ENCODE results near the gene LRP1. TPM values are rescaled to one million over a fixed set of nuclear protein-coding genes. Genes with fewer than 3 reads are reported as not detected.

LRP1 gene
- total RNA-seq, 2 experiments from 2014 or later: 0.33 to 0.85 TPM

- peaks cover 52% of the 10 kb centered on the region for H3K27me3 Mint-ChIP-seq
- H3K36me3 Mint-ChIP-seq: peaks cover 14% of the 10 kb centered on the region
- peaks cover 46% of the 10 kb centered on the region for H3K4me1 Mint-ChIP-seq
- H3K27ac Mint-ChIP-seq: peak overlapping the region; percentile 73
- H3K9me3 Mint-ChIP-seq (ENCODE audit: low read depth): no peaks in the 10 kb centered on the region
- ATAC-seq (peak; percentile 8), DNase-seq (no peak)
- CTCF ChIA-PET: interaction anchor here (1.0 to 19.2 kb wide), 14 partner anchors 10 to 234 kb away, joined by 3 to 647 read pairs (median 12); partner anchors contain the start of genes GLI1, INHBC, INHBE and LRP1
- peak overlapping the region; percentile 84 for H3K4me3 Mint-ChIP-seq
These were observed 109.9 kb downstream of the LRP1 start for GRCh38 chr12:57237932-57238853.

GRCh38 chr12:57238854-57239554, 110.7 kb downstream of the LRP1 start:
- Mint-ChIP-seq H3K4me3 (peak overlapping the region; percentile 84), H3K27ac (peak overlapping the region; percentile 79), H3K4me1 (peaks cover 50% of the 10 kb centered on the region), H3K27me3 (peaks cover 52% of the 10 kb centered on the region), H3K36me3 (peaks cover 7% of the 10 kb centered on the region), H3K9me3 (ENCODE audit: low read depth) (no peaks in the 10 kb centered on the region)
- CTCF ChIA-PET: interaction anchor here (1.0 to 19.2 kb wide), 20 partner anchors 9 to 240 kb away, joined by 3 to 647 read pairs (median 5); partner anchors contain the start of genes GLI1, INHBC, INHBE and LRP1
- peak; percentile 92 for DNase-seq
- ATAC-seq: peak; percentile 71

GRCh38 chr12:57239587-57240065, 111.3 kb downstream of the LRP1 start:
- Mint-ChIP-seq H3K4me1 (peaks cover 50% of the 10 kb centered on the region), H3K27ac (peak overlapping the region; percentile 79), H3K27me3 (peaks cover 52% of the 10 kb centered on the region), H3K36me3 (peaks cover 1% of the 10 kb centered on the region), H3K9me3 (ENCODE audit: low read depth) (no peaks in the 10 kb centered on the region), H3K4me3 (peak overlapping the region; percentile 84)
- DNase-seq: no peak
- ATAC-seq: peak; percentile 6
- CTCF ChIA-PET: interaction anchor here (0.8 to 19.2 kb wide), 20 partner anchors 8 to 604 kb away, joined by 3 to 647 read pairs (median 4); partner anchors contain the start of genes GLI1, INHBC, INHBE and LRP1

GRCh38 chr12:57240066-57240921, 112.0 kb downstream of the LRP1 start:
- peak overlapping the region; percentile 84 for H3K4me3 Mint-ChIP-seq
- H3K9me3 Mint-ChIP-seq (ENCODE audit: low read depth): no peaks in the 10 kb centered on the region
- H3K27me3 Mint-ChIP-seq: peaks cover 52% of the 10 kb centered on the region
- peak overlapping the region; percentile 79 for H3K27ac Mint-ChIP-seq
- CTCF ChIA-PET: interaction anchor here (0.6 to 19.2 kb wide), 13 partner anchors 11 to 604 kb away, joined by 3 to 647 read pairs (median 17); partner anchors contain the start of genes GLI1, INHBE, LRP1 and NXPH4
- H3K4me1 Mint-ChIP-seq: peaks cover 49% of the 10 kb centered on the region
- ATAC-seq: peak; percentile 39
- DNase-seq: peak; percentile 77
- no peaks in the 10 kb centered on the region for H3K36me3 Mint-ChIP-seq

GRCh38 chr12:57240926-57241401, 112.7 kb downstream of the LRP1 start:
- DNase-seq (peak; percentile 53), ATAC-seq (no peak)
- Mint-ChIP-seq H3K4me1 (peaks cover 45% of the 10 kb centered on the region), H3K36me3 (no peaks in the 10 kb centered on the region), H3K9me3 (ENCODE audit: low read depth) (no peaks in the 10 kb centered on the region), H3K27ac (no peak overlapping the region), H3K27me3 (peaks cover 52% of the 10 kb centered on the region), H3K4me3 (peak overlapping the region; percentile 84)
- CTCF ChIA-PET: interaction anchor here (0.6 to 19.2 kb wide), 12 partner anchors 10 to 605 kb away, joined by 3 to 647 read pairs (median 30); partner anchors contain the start of genes GLI1, INHBE, LRP1 and NXPH4

GRCh38 chr12:57241402-57242310, 113.4 kb downstream of the LRP1 start:
- H3K4me3 Mint-ChIP-seq: no peak overlapping the region
- H3K4me1 Mint-ChIP-seq: peaks cover 43% of the 10 kb centered on the region
- DNase-seq: no peak
- no peak for ATAC-seq
- H3K36me3 Mint-ChIP-seq: no peaks in the 10 kb centered on the region
- CTCF ChIA-PET: interaction anchor here (1.0 to 19.2 kb wide), 17 partner anchors 10 to 451 kb away, joined by 3 to 647 read pairs (median 13); partner anchors contain the start of genes GLI1, INHBE, LRP1 and NEMP1
- no peak overlapping the region for H3K27ac Mint-ChIP-seq
- H3K27me3 Mint-ChIP-seq: peaks cover 47% of the 10 kb centered on the region
- no peaks in the 10 kb centered on the region for H3K9me3 Mint-ChIP-seq (ENCODE audit: low read depth)

- DNase-seq: no peak
- no peak for ATAC-seq
These were observed 114.0 kb downstream of the LRP1 start for GRCh38 chr12:57242329-57242690.

GRCh38 chr12:57242691-57243454, 114.6 kb downstream of the LRP1 start:
- H3K9me3 Mint-ChIP-seq (ENCODE audit: low read depth): no peaks in the 10 kb centered on the region
- H3K4me1 Mint-ChIP-seq: peaks cover 39% of the 10 kb centered on the region
- no peak overlapping the region for H3K27ac Mint-ChIP-seq
- H3K36me3 Mint-ChIP-seq: no peaks in the 10 kb centered on the region
- CTCF ChIA-PET: interaction anchor here (0.7 to 19.2 kb wide), 32 partner anchors 8 to 489 kb away, joined by 3 to 647 read pairs (median 5); partner anchors contain the start of genes GLI1, INHBC, INHBE and LRP1
- H3K4me3 Mint-ChIP-seq: peak overlapping the region; percentile 41
- DNase-seq (peak; percentile 75), ATAC-seq (no peak)
- H3K27me3 Mint-ChIP-seq: peaks cover 34% of the 10 kb centered on the region

More at GRCh38 chr12:57242329-57242690, 114.0 kb downstream of the LRP1 start:
- no peak overlapping the region for H3K4me3 Mint-ChIP-seq
- no peaks in the 10 kb centered on the region for H3K9me3 Mint-ChIP-seq (ENCODE audit: low read depth)
- H3K4me1 Mint-ChIP-seq: peaks cover 41% of the 10 kb centered on the region
- CTCF ChIA-PET: interaction anchor here (0.8 to 19.2 kb wide), 28 partner anchors 9 to 489 kb away, joined by 3 to 647 read pairs (median 6); partner anchors contain the start of genes GLI1, INHBC, INHBE and LRP1
- no peak overlapping the region for H3K27ac Mint-ChIP-seq
- peaks cover 40% of the 10 kb centered on the region for H3K27me3 Mint-ChIP-seq
- no peaks in the 10 kb centered on the region for H3K36me3 Mint-ChIP-seq

- ATAC-seq: peak; percentile 30
These were observed 115.4 kb downstream of the LRP1 start for GRCh38 chr12:57243521-57244311.

GRCh38 chr12:57244312-57244696, 116.0 kb downstream of the LRP1 start:
- H3K36me3 Mint-ChIP-seq: peaks cover 4% of the 10 kb centered on the region
- DNase-seq (no peak), ATAC-seq (no peak)
- peaks cover 26% of the 10 kb centered on the region for H3K27me3 Mint-ChIP-seq
- CTCF ChIA-PET: interaction anchor here (1.6 to 19.2 kb wide), 8 partner anchors 9 to 213 kb away, joined by 5 to 647 read pairs (median 38); partner anchors contain the start of genes GLI1, INHBE, NXPH4 and SHMT2
- H3K4me3 Mint-ChIP-seq: no peak overlapping the region
- peaks cover 41% of the 10 kb centered on the region for H3K4me1 Mint-ChIP-seq
- H3K9me3 Mint-ChIP-seq (ENCODE audit: low read depth): no peaks in the 10 kb centered on the region
- no peak overlapping the region for H3K27ac Mint-ChIP-seq

More at GRCh38 chr12:57243521-57244311, 115.4 kb downstream of the LRP1 start:
- Mint-ChIP-seq H3K4me3 (peak overlapping the region; percentile 41), H3K4me1 (peaks cover 39% of the 10 kb centered on the region), H3K36me3 (peaks cover 2% of the 10 kb centered on the region), H3K9me3 (ENCODE audit: low read depth) (no peaks in the 10 kb centered on the region), H3K27ac (no peak overlapping the region), H3K27me3 (peaks cover 29% of the 10 kb centered on the region)
- DNase-seq: peak; percentile 87
- CTCF ChIA-PET: interaction anchor here (0.9 to 19.2 kb wide), 28 partner anchors 8 to 490 kb away, joined by 3 to 647 read pairs (median 6); partner anchors contain the start of genes GLI1, INHBC, INHBE and LRP1
